Peyer's patch (tissue), 4 donors: ENCODE data around the gene TRIM17. TPM values are rescaled to one million over a fixed set of nuclear protein-coding genes. Genes with fewer than 3 reads are reported as not detected.

Source experiments
- DNase-seq, 3 donors: peaks; one replicate each; pipeline ENCODE4 v3.0.0-alpha.2; 2017 to 2019
- H3K27ac ChIP-seq, 4 donors: fragments of 200-600 bp; sonication (generic); one replicate each; pipeline ENCODE4 v1.5.1; 2016 to 2019
- H3K27me3 ChIP-seq, 2 donors: fragments of 200-600 bp; sonication (generic); one replicate each; pipeline ENCODE4 v1.5.1; 2019
- H3K36me3 ChIP-seq, 3 donors: fragments of 200-600 bp; sonication (generic); one replicate each; pipeline ENCODE4 v1.5.1; 2016 to 2019
- H3K4me1 ChIP-seq, 4 donors: fragments of 200-600 bp; sonication (generic); one replicate each; pipeline ENCODE4 v1.5.1; 2016 to 2019
- H3K4me3 ChIP-seq, 4 donors: fragments of 200-600 bp; sonication (generic); 1 replicate in 3 of 4; 2 replicates in 1 of 4; pipeline ENCODE4 v1.5.1; 2016 to 2019; ENCODE audit warnings: mild to moderate bottlenecking in 1 of 4
- H3K9me3 ChIP-seq, 4 donors: fragments of 200-600 bp; sonication (generic); one replicate each; pipeline ENCODE4 v1.5.1; 2016 to 2019; ENCODE audit warnings: mild to moderate bottlenecking in 1 of 4
- CTCF ChIP-seq, 6 experiments: fragments of 450-650 bp in 4 of 6; fragments of 200-600 bp in 2 of 6; sonication (generic) in 1 of 6; IDR thresholded peaks; one replicate each; pipeline ENCODE4 v1.5.1; 2017 to 2019; ENCODE audit warnings: antibody characterized with exemption in 6 of 6, mild to moderate bottlenecking in 3 of 6, moderate library complexity in 1 of 6
- POLR2A ChIP-seq, 2 donors: fragments of 450-650 bp; IDR thresholded peaks; one replicate each; pipeline ENCODE4 v1.5.1; 2017; ENCODE audit warnings: antibody characterized with exemption in 2 of 2, mild to moderate bottlenecking in 2 of 2, moderate library complexity in 2 of 2
- total RNA-seq, 4 donors: library from RNA; depleted of rRNA; stranded (reverse); fragments of >200 nt; gene quantifications; one replicate each; pipeline ENCODE4 v1.1.0, GENCODE V29; 2016

TRIM17 gene
- total RNA-seq, 4 donors from 2014 or later = 2.5 to 2.7 TPM; not detected in 2

- H3K36me3 ChIP-seq = no peaks in the 10 kb centered on the region
- no peak for DNase-seq
- TF ChIP-seq POLR2A (IDR thresholded peaks at IDR 0.05) = no peak
- H3K4me3 ChIP-seq = no peak overlapping the region
- peaks cover 5 to 19% (median 11%) of the 10 kb centered on the region in 4 donors for H3K4me1 ChIP-seq
- no peaks in the 10 kb centered on the region for H3K9me3 ChIP-seq
- H3K27me3 ChIP-seq = peaks cover 0 to 5% of the 10 kb centered on the region in 2 donors
- H3K27ac ChIP-seq = no peak overlapping the region
Observed at GRCh38 chr1:228417483-228418203, 982 bp upstream of the TRIM17 start.

GRCh38 chr1:228417061-228417460 lies 400 bp upstream of the TRIM17 start:
- Histone ChIP-seq H3K36me3 (no peaks in the 10 kb centered on the region), H3K9me3 (no peaks in the 10 kb centered on the region), H3K4me3 (no peak overlapping the region), H3K4me1 (peaks cover 5 to 19% (median 11%) of the 10 kb centered on the region in 4 donors), H3K27me3 (peaks cover 0 to 5% of the 10 kb centered on the region in 2 donors), H3K27ac (no peak overlapping the region)
- TF ChIP-seq POLR2A (IDR thresholded peaks at IDR 0.05) (no peak), CTCF (IDR thresholded peaks at IDR 0.05) (no peak)
- no peak for DNase-seq

- no peak overlapping the region for H3K27ac ChIP-seq
- peak overlapping the region; percentile 23 to 54 (median 45) for H3K4me3 ChIP-seq
- H3K27me3 ChIP-seq = peaks cover 0 to 5% of the 10 kb centered on the region in 2 donors
- peaks cover 5 to 19% (median 11%) of the 10 kb centered on the region in 4 donors for H3K4me1 ChIP-seq
- no peaks in the 10 kb centered on the region for H3K36me3 ChIP-seq
- no peak for TF ChIP-seq POLR2A (IDR thresholded peaks at IDR 0.05)
- no peak for TF ChIP-seq CTCF (IDR thresholded peaks at IDR 0.05)
- no peak for DNase-seq
- no peaks in the 10 kb centered on the region for H3K9me3 ChIP-seq
Observed at GRCh38 chr1:228415853-228416216, 826 bp downstream of the TRIM17 start.

- no peak for TF ChIP-seq CTCF (IDR thresholded peaks at IDR 0.05)
- no peak for TF ChIP-seq POLR2A (IDR thresholded peaks at IDR 0.05)
- H3K9me3 ChIP-seq = no peaks in the 10 kb centered on the region
- no peak for DNase-seq
- peaks cover 0 to 5% of the 10 kb centered on the region in 2 donors for H3K27me3 ChIP-seq
- no peaks in the 10 kb centered on the region for H3K36me3 ChIP-seq
- H3K4me3 ChIP-seq = no peak overlapping the region
- H3K4me1 ChIP-seq = peaks cover 5 to 19% (median 11%) of the 10 kb centered on the region in 4 donors
- H3K27ac ChIP-seq = no peak overlapping the region
Observed at GRCh38 chr1:228415221-228415620, 1.4 kb downstream of the TRIM17 start.

GRCh38 chr1:228414511-228415211 lies 2.0 kb downstream of the TRIM17 start:
- Histone ChIP-seq H3K9me3 (no peaks in the 10 kb centered on the region), H3K27me3 (peaks cover 0 to 5% of the 10 kb centered on the region in 2 donors), H3K27ac (no peak overlapping the region), H3K4me3 (no peak overlapping the region), H3K4me1 (peaks cover 5 to 19% (median 11%) of the 10 kb centered on the region in 4 donors), H3K36me3 (no peaks in the 10 kb centered on the region)
- TF ChIP-seq POLR2A (IDR thresholded peaks at IDR 0.05) (no peak), CTCF (IDR thresholded peaks at IDR 0.05) (no peak)
- DNase-seq = no peak
